ENCODE measurements around the gene QRSL1. TPM values are rescaled to one million over a fixed set of nuclear protein-coding genes. Genes with fewer than 3 reads are reported as not detected.

QRSL1 gene
- total and polyA plus RNA-seq, 4 donors = 5.9 to 9.6 (median 7.0) TPM

GRCh38 chr6:106705156-106705555, 75.8 kb downstream of the QRSL1 start:
- Histone ChIP-seq H3K27me3 (ENCODE audit: control insufficient read depth in 4 of 4, insufficient read depth in 4 of 4, low read length in 3 of 4) (no peaks in the 10 kb centered on the region), H3K36me3 (ENCODE audit: control insufficient read depth in 4 of 4, insufficient read depth in 3 of 4, low read depth in 1 of 4, low read length in 3 of 4) (no peaks in the 10 kb centered on the region), H3K4me1 (ENCODE audit: control insufficient read depth in 4 of 4, insufficient read depth in 4 of 4, low read length in 3 of 4) (peaks cover 4 to 32% (median 8%) of the 10 kb centered on the region in 4 donors), H3K27ac (ENCODE audit: low read depth in 1 of 2, low read length in 2 of 2) (no peak overlapping the region), H3K9me3 (ENCODE audit: control insufficient read depth in 4 of 4, low read length in 3 of 4) (no peaks in the 10 kb centered on the region), H3K9ac (ENCODE audit: low read depth in 1 of 2, low read length in 2 of 2) (no peak overlapping the region), H3K4me3 (ENCODE audit: low read depth in 1 of 3, low read length in 3 of 3) (no peak overlapping the region)
- 96% methylated on average over 6 of the region's 6 CpGs for WGBS
- DNase-seq (ENCODE audit: low spot score) = no peak
- TF ChIP-seq FOXA2 (IDR thresholded peaks at IDR 0.05) = no peak
- no peak for TF ChIP-seq YY1 (IDR thresholded peaks at IDR 0.05)
- TF ChIP-seq SP1 (IDR thresholded peaks at IDR 0.05) = no peak
- no peak for TF ChIP-seq CTCF (IDR thresholded peaks at IDR 0.05; ENCODE audit: low read depth, low read length, missing input control)
- TF ChIP-seq ZBTB33 (IDR thresholded peaks at IDR 0.05) = no peak
- no peak for TF ChIP-seq JUND (IDR thresholded peaks at IDR 0.05)
- no peak for TF ChIP-seq EGR1 (IDR thresholded peaks at IDR 0.05; ENCODE audit: low read depth in 2 of 2)
- no peak for TF ChIP-seq GABPA (IDR thresholded peaks at IDR 0.05 in 1 of 2, conservative IDR thresholded peaks at IDR 0.05 in 1 of 2)

- 85% methylated on average over 1 of the region's 1 CpG for WGBS
- no peak for DNase-seq (ENCODE audit: low spot score)
- Histone ChIP-seq H3K27me3 (ENCODE audit: control insufficient read depth in 4 of 4, insufficient read depth in 4 of 4, low read length in 3 of 4) (no peaks in the 10 kb centered on the region), H3K27ac (ENCODE audit: low read depth in 1 of 2, low read length in 2 of 2) (no peak overlapping the region), H3K9me3 (ENCODE audit: control insufficient read depth in 4 of 4, low read length in 3 of 4) (no peaks in the 10 kb centered on the region), H3K36me3 (ENCODE audit: control insufficient read depth in 4 of 4, insufficient read depth in 3 of 4, low read depth in 1 of 4, low read length in 3 of 4) (no peaks in the 10 kb centered on the region), H3K9ac (ENCODE audit: low read depth in 1 of 2, low read length in 2 of 2) (no peak overlapping the region), H3K4me3 (ENCODE audit: low read depth in 1 of 3, low read length in 3 of 3) (no peak overlapping the region), H3K4me1 (ENCODE audit: control insufficient read depth in 4 of 4, insufficient read depth in 4 of 4, low read length in 3 of 4) (peaks cover 0 to 5% (median 2%) of the 10 kb centered on the region in 4 donors)
- TF ChIP-seq ZBTB33 (IDR thresholded peaks at IDR 0.05) = no peak
- no peak for TF ChIP-seq TAF1 (conservative IDR thresholded peaks at IDR 0.05)
- no peak for TF ChIP-seq FOXA2 (IDR thresholded peaks at IDR 0.05)
Measured at GRCh38 chr6:106710580-106710979, 81.2 kb downstream of the QRSL1 start.

GRCh38 chr6:106714281-106714680, 84.9 kb downstream of the QRSL1 start:
- 73% methylated on average over 2 of the region's 2 CpGs for WGBS
- no peak overlapping the region for H3K4me3 ChIP-seq (ENCODE audit: low read depth in 1 of 3, low read length in 3 of 3)
- H3K27me3 ChIP-seq (ENCODE audit: control insufficient read depth in 4 of 4, insufficient read depth in 4 of 4, low read length in 3 of 4) = no peaks in the 10 kb centered on the region
- no peak overlapping the region for H3K9ac ChIP-seq (ENCODE audit: low read depth in 1 of 2, low read length in 2 of 2)
- H3K36me3 ChIP-seq (ENCODE audit: control insufficient read depth in 4 of 4, insufficient read depth in 3 of 4, low read depth in 1 of 4, low read length in 3 of 4) = peaks cover 0 to 6% (median 0%) of the 10 kb centered on the region in 4 donors
- no peaks in the 10 kb centered on the region for H3K9me3 ChIP-seq (ENCODE audit: control insufficient read depth in 4 of 4, low read length in 3 of 4)
- DNase-seq (ENCODE audit: low spot score) = no peak
- peaks cover 0 to 5% (median 2%) of the 10 kb centered on the region in 4 donors for H3K4me1 ChIP-seq (ENCODE audit: control insufficient read depth in 4 of 4, insufficient read depth in 4 of 4, low read length in 3 of 4)
- H3K27ac ChIP-seq (ENCODE audit: low read depth in 1 of 2, low read length in 2 of 2) = no peak overlapping the region
- TF ChIP-seq EGR1 (IDR thresholded peaks at IDR 0.05; ENCODE audit: low read depth in 2 of 2) = no peak
- TF ChIP-seq FOXA1 (IDR thresholded peaks at IDR 0.05) = no peak
- TF ChIP-seq FOXA2 (IDR thresholded peaks at IDR 0.05) = no peak
- TF ChIP-seq RXRA (IDR thresholded peaks at IDR 0.05) = no peak
- TF ChIP-seq YY1 (IDR thresholded peaks at IDR 0.05) = no peak

Measured in liver (tissue), 9 donors.